Measurements from ENCODE around the gene SCFD2. TPM values are rescaled to one million over a fixed set of nuclear protein-coding genes. Genes with fewer than 3 reads are reported as not detected.

Gene SCFD2
- total and polyA plus RNA-seq, 2 donors (not counting 3 experiments of a cell fraction or from before 2014, with no cell fraction given): 12.3 to 22.8 TPM

GRCh38 chr4:52880994-52881393, 484.9 kb downstream of the SCFD2 start:
- DNase-seq (ENCODE audit: low read depth, low spot score): no peak
- Histone ChIP-seq H3K4me3 (replicated peaks in 1 of 3; ENCODE audit: insufficient read depth in 1 of 3, low read depth in 1 of 3, low read length in 3 of 3) (no peak overlapping the region), H3K9me3 (replicated peaks; ENCODE audit: control insufficient read depth, insufficient read depth, low read length) (no peaks in the 10 kb centered on the region), H3K36me3 (ENCODE audit: control insufficient read depth in 2 of 2, extremely low read depth in 1 of 2, insufficient read depth in 2 of 2, low read length in 2 of 2) (no peaks in the 10 kb centered on the region), H2AFZ (ENCODE audit: low read depth, low read length) (no peak overlapping the region), H3K4me1 (ENCODE audit: control insufficient read depth, extremely low read depth, insufficient read depth, low read length) (no peaks in the 10 kb centered on the region), H4K20me1 (replicated peaks; ENCODE audit: control insufficient read depth, extremely low read depth, insufficient read depth, low read length) (no peaks in the 10 kb centered on the region), H3K79me2 (ENCODE audit: control insufficient read depth, insufficient read depth, low read length) (no peaks in the 10 kb centered on the region), H3K4me2 (ENCODE audit: insufficient read depth, low read length) (no peak overlapping the region), H3K27me3 (ENCODE audit: control insufficient read depth in 2 of 2, insufficient read depth in 2 of 2, low read length in 2 of 2) (no peaks in the 10 kb centered on the region), H3K27ac (ENCODE audit: insufficient read depth, low read depth, low read length) (no peak overlapping the region), H3K9me1 (replicated peaks; ENCODE audit: control insufficient read depth, extremely low read depth, insufficient read depth, low read length) (no peaks in the 10 kb centered on the region), H3K9ac (replicated peaks; ENCODE audit: extremely low read depth, insufficient read depth, low read length) (no peak overlapping the region)
- POLR2A ChIA-PET: no interaction called here
- BruUV-seq (replicated peaks): no TSS peak
- intact Hi-C loops (cut with micrococcal nuclease) (no loop called here), dilution Hi-C loops (cut with MboI; ENCODE audit: extremely low pct_ligation_motif_present, low sequenced_read_pairs) (no loop called here)
- TF ChIP-seq JUN (IDR thresholded peaks at IDR 0.05; ENCODE audit: borderline replicate concordance, insufficient read depth, insufficient read length, low read depth) (no peak), MYC (IDR thresholded peaks at IDR 0.05; ENCODE audit: low read depth, low read length) (no peak), CTCF (IDR thresholded peaks at IDR 0.05; ENCODE audit: extremely low read depth in 1 of 2, insufficient read depth in 1 of 2, low read depth in 1 of 2, low read length in 2 of 2) (no peak), POLR2A (IDR thresholded peaks at IDR 0.05; ENCODE audit: low read depth, low read length) (no peak), FOS (IDR thresholded peaks at IDR 0.05; ENCODE audit: borderline replicate concordance, insufficient read depth, low read length) (no peak), EZH2 (IDR thresholded peaks at IDR 0.05; ENCODE audit: borderline replicate concordance, low read depth, low read length, severe bottlenecking) (no peak), GATA2 (IDR thresholded peaks at IDR 0.05; ENCODE audit: insufficient read depth, insufficient read length, low read depth, low read length) (no peak), POLR2AphosphoS5 (IDR thresholded peaks at IDR 0.05; ENCODE audit: insufficient read depth, low read depth, low read length) (no peak)
- TF ChIP-seq, protein P1, sequence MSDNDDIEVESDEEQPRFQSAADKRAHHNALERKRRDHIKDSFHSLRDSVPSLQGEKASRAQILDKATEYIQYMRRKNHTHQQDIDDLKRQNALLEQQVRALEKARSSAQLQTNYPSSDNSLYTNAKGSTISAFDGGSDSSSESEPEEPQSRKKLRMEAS (IDR thresholded peaks at IDR 0.05; ENCODE audit: insufficient read depth, insufficient read length): no peak
- CTCF ChIA-PET: interaction anchor here (1.5 kb wide), 1 partner anchor 11 kb away, joined by 3 read pairs; no protein-coding TSS in a partner anchor
- FAIRE-seq: no peak
